Caco-2 (cell line): Measurements from ENCODE around the gene GMFB. TPM values are rescaled to one million over a fixed set of nuclear protein-coding genes. Genes with fewer than 3 reads are reported as not detected.

Source experiments
- BruUV-seq: library from RNA; stranded (reverse); fragments of 400-500 nt; replicated peaks from 2 replicates; lab custom pipeline; 2021; lab: Mats Ljungman, UMichigan
- CTCF ChIA-PET: fragments of 300-600 bp; sonication (Branson Sonifier 250); formaldehyde crosslinking; loops from one replicate; lab custom pipeline; 2022; ENCODE audit warnings: antibody characterized with exemption; lab: Charles Lee
- POLR2A ChIA-PET: fragments of 300-600 bp; sonication (Branson Sonifier 250); formaldehyde crosslinking; loops from one replicate; lab custom pipeline; 2022; ENCODE audit warnings: antibody characterized with exemption; lab: Charles Lee
- DNase-seq, 2 experiments: peaks; one replicate each; pipeline versions ENCODE4 v3.0.0 to v3.0.0-alpha.2; 2020 to 2022
- H3K27me3 ChIP-seq: replicated peaks from 2 replicates; pipeline ENCODE4 v1.6.0; 2011; ENCODE audit warnings: low read length; ENCODE audit not compliant: control insufficient read depth, insufficient read depth
- H3K36me3 ChIP-seq: 2 replicates; pipeline ENCODE4 v1.5.1; 2011; ENCODE audit warnings: low read length; ENCODE audit not compliant: control insufficient read depth, insufficient read depth
- H3K4me1 ChIP-seq: fragments of 250-450 bp; sonication (Bioruptor Pico); 2 replicates; pipeline ENCODE4 v1.5.1; 2020; ENCODE audit warnings: mild to moderate bottlenecking
- H3K4me3 ChIP-seq: 2 replicates; pipeline ENCODE4 v1.5.1; 2011; ENCODE audit warnings: low read depth, mild to moderate bottlenecking, control low read depth, low read length
- H3K9me3 ChIP-seq: fragments of 250-450 bp; sonication (Bioruptor Pico); 2 replicates; pipeline ENCODE4 v1.5.1; 2020; ENCODE audit warnings: mild to moderate bottlenecking, moderate library complexity
- H3K27ac Mint-ChIP-seq: one replicate; pipeline ENCODE4 v1.8.0; 2022; ENCODE audit warnings: mixed read lengths; ENCODE audit not compliant: unreplicated experiment
- H3K27me3 Mint-ChIP-seq: one replicate; pipeline ENCODE4 v1.8.0; 2022; ENCODE audit warnings: mixed read lengths; ENCODE audit not compliant: insufficient read depth, unreplicated experiment
- H3K36me3 Mint-ChIP-seq: one replicate; pipeline ENCODE4 v1.8.0; 2022; ENCODE audit warnings: mild to moderate bottlenecking, mixed read lengths; ENCODE audit not compliant: insufficient read depth, unreplicated experiment
- H3K4me1 Mint-ChIP-seq: one replicate; pipeline ENCODE4 v1.8.0; 2022; ENCODE audit warnings: low read depth, mixed read lengths; ENCODE audit not compliant: unreplicated experiment
- H3K4me3 Mint-ChIP-seq: one replicate; pipeline ENCODE4 v1.8.0; 2022; ENCODE audit warnings: mild to moderate bottlenecking, moderate library complexity, mixed read lengths; ENCODE audit not compliant: unreplicated experiment
- H3K9me3 Mint-ChIP-seq: one replicate; pipeline ENCODE4 v1.8.0; 2022; ENCODE audit warnings: mixed read lengths; ENCODE audit not compliant: unreplicated experiment
- CTCF ChIP-seq, 2 experiments: fragments of 200-600 bp in 1 of 2; IDR thresholded peaks; 1 replicate in 1 of 2; 2 replicates in 1 of 2; pipeline versions ENCODE4 v1.5.1 to v1.8.0; 2011 to 2022; ENCODE audit warnings: antibody characterized with exemption in 1 of 2, control low read depth in 1 of 2, inconsistent platforms in 1 of 2, low read depth in 1 of 2, low read length in 1 of 2, mild to moderate bottlenecking in 1 of 2, moderate library complexity in 1 of 2; ENCODE audit not compliant: insufficient read depth in 1 of 2, severe bottlenecking in 1 of 2, unreplicated experiment in 1 of 2
- intact Hi-C: fragments of 100-400 bp; cut with micrococcal nuclease; formaldehyde crosslinking; loops from one replicate; pipeline ENCODE4 v1.10.0; 2022; ENCODE audit not compliant: unreplicated experiment
- total RNA-seq: library from RNA; stranded (reverse); gene quantifications from 2 replicates; pipeline ENCODE4 v1.2.3, GENCODE V29; 2022

The GMFB gene
- total RNA-seq, 1 experiment from 2014 or later, result 67.4 TPM

DNA sequence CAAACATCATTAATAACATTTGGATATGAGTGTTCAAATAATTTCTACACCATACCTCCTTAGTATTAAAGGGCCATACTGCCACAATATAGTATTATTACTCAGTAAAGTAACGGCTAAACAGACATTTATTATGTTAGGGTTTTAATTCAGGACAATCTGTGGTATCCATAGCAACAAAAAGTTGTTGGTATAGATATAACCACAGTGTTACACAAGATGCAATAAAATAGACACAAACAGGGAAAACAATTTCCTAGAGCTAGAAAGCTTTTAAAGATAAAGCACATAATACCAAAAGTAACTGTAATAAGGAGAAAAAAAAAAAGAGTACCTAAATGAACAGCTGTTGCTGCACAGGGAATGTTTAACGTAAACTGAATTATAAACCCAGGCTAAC is 63.7 kb downstream of the GMFB start:
- peaks cover 34% of the 10 kb centered on the region for H3K36me3 Mint-ChIP-seq
- no TSS peak for BruUV-seq
- no peak overlapping the region for H3K4me3 Mint-ChIP-seq
- no peaks in the 10 kb centered on the region for H3K27me3 Mint-ChIP-seq
- peaks cover 1% of the 10 kb centered on the region for H3K36me3 ChIP-seq
- H3K27me3 ChIP-seq, result no peaks in the 10 kb centered on the region
- no peaks in the 10 kb centered on the region for H3K9me3 ChIP-seq
- no peaks in the 10 kb centered on the region for H3K9me3 Mint-ChIP-seq
- intact Hi-C loops, result no loop called here
- no peak for TF ChIP-seq CTCF (IDR thresholded peaks at IDR 0.05; ENCODE audit: insufficient read depth in 1 of 2, low read depth in 1 of 2, low read length in 1 of 2, severe bottlenecking in 1 of 2, unreplicated experiment in 1 of 2)
- H3K4me1 Mint-ChIP-seq, result peaks cover 9% of the 10 kb centered on the region
- H3K4me1 ChIP-seq, result no peaks in the 10 kb centered on the region
- ChIA-PET POLR2A (no interaction called here), CTCF (interaction anchor here (1.2 kb wide), 1 partner anchor 58 kb away, joined by 7 read pairs; no protein-coding TSS in a partner anchor)
- no peak overlapping the region for H3K4me3 ChIP-seq
- H3K27ac Mint-ChIP-seq, result no peak overlapping the region
- DNase-seq, result no peak

Other genes with a start within 250 kb of the GMFB start
- gene CDKN3, start 92.0 kb downstream of the GMFB start, total RNA-seq, result 64.9 and 83.0 TPM in 2 replicates
- 159 and 164 TPM in 2 replicates for gene CNIH1, start 47.6 kb downstream of the GMFB start, total RNA-seq
- gene CGRRF1, start 20.9 kb upstream of the GMFB start, total RNA-seq, result 12.0 and 12.3 TPM in 2 replicates
- gene SAMD4A, start 78.1 kb upstream of the GMFB start, total RNA-seq, result 60.4 and 60.8 TPM in 2 replicates